SK-N-SH treated with all-trans-retinoic acid at 6 μM for 48 hours (cell line): Measurements from ENCODE around the gene SSX4.
"Not testable (repeated sequence)": the region's sequence is repeated elsewhere in the genome, so short reads cannot be mapped to it uniquely, and the experiment has no call there.

ENCODE experiments used
- ATAC-seq: fragments of 200-7000 bp; cut with Tn5 transposase; 3 replicates; pipeline ENCODE4 v1.9.1; 2020; ENCODE audit warnings: mild to moderate bottlenecking, moderate library complexity

Gene SSX4

GRCh38 chrX:48427027-48427716 is 43.8 kb downstream of the SSX4 start:
- ATAC-seq = not testable (repeated sequence)

- ATAC-seq = not testable (repeated sequence)
Observed at GRCh38 chrX:48429606-48430005, 46.3 kb downstream of the SSX4 start.

- not testable (repeated sequence) for ATAC-seq
Observed at GRCh38 chrX:48430166-48430565, 46.8 kb downstream of the SSX4 start.

GRCh38 chrX:48433713-48434112 is 50.4 kb downstream of the SSX4 start:
- ATAC-seq = not testable (repeated sequence)
